GM18502 (cell line): ENCODE data around the gene TKT.

Experiments used
- ATAC-seq: cut with Tn5 transposase; IDR thresholded peaks from one replicate; pipeline ENCODE4 v1.9.1; 2021; ENCODE audit warnings: mild to moderate bottlenecking; ENCODE audit not compliant: unreplicated experiment, poor library complexity

The TKT gene

GRCh38 chr3:53242642-53243041 lies 13.2 kb downstream of the TKT start:
- ATAC-seq: no peak

- no peak for ATAC-seq
Measured at GRCh38 chr3:53242155-53242554, 13.7 kb downstream of the TKT start.

- no peak for ATAC-seq
Measured at GRCh38 chr3:53240989-53241972, 14.5 kb downstream of the TKT start.

GRCh38 chr3:53239800-53240199 lies 16.0 kb downstream of the TKT start:
- ATAC-seq: no peak

- ATAC-seq: no peak
Measured at GRCh38 chr3:53238886-53239285, 16.9 kb downstream of the TKT start.

GRCh38 chr3:53238051-53238850 lies 17.6 kb downstream of the TKT start:
- no peak for ATAC-seq

GRCh38 chr3:53236112-53236841 lies 19.5 kb downstream of the TKT start:
- ATAC-seq: no peak

GRCh38 chr3:53235545-53235944 lies 20.3 kb downstream of the TKT start:
- ATAC-seq: no peak

GRCh38 chr3:53234841-53235232 lies 21.0 kb downstream of the TKT start:
- no peak for ATAC-seq

GRCh38 chr3:53234130-53234840 lies 21.5 kb downstream of the TKT start:
- no peak for ATAC-seq

GRCh38 chr3:53232641-53233377 lies 23.0 kb downstream of the TKT start:
- ATAC-seq: no peak

GRCh38 chr3:53231532-53232511 lies 24.0 kb downstream of the TKT start:
- no peak for ATAC-seq

GRCh38 chr3:53230789-53231188 lies 25.0 kb downstream of the TKT start:
- no peak for ATAC-seq

GRCh38 chr3:53230041-53230621 lies 25.7 kb downstream of the TKT start:
- no peak for ATAC-seq

GRCh38 chr3:53229606-53230005 lies 26.2 kb downstream of the TKT start:
- ATAC-seq: no peak

- ATAC-seq: no peak
Measured at GRCh38 chr3:53229171-53229570, 26.7 kb downstream of the TKT start.

- no peak for ATAC-seq
Measured at GRCh38 chr3:53227993-53228885, 27.6 kb downstream of the TKT start.
